H9 (cell line): ENCODE data around the gene AMELX. TPM values are rescaled to one million over a fixed set of nuclear protein-coding genes. Genes with fewer than 3 reads are reported as not detected.

Source experiments
- DNase-seq: peaks from one replicate; pipeline ENCODE4 v3.0.0-alpha.2; 2017
- H2AFZ ChIP-seq: one replicate; pipeline ENCODE4 v1.6.1; 2013; ENCODE audit warnings: mild to moderate bottlenecking, low read length, control low read depth, moderate library complexity
- H2AK5ac ChIP-seq: 2 replicates; pipeline ENCODE4 v1.6.1; 2013; ENCODE audit warnings: low read length, control low read depth, mixed read lengths; ENCODE audit not compliant: insufficient read length
- H2BK120ac ChIP-seq: one replicate; pipeline ENCODE4 v1.6.1; 2013; ENCODE audit warnings: low read depth, mild to moderate bottlenecking, low read length, control low read depth, inconsistent platforms; ENCODE audit not compliant: poor library complexity, severe bottlenecking
- H2BK12ac ChIP-seq: 2 replicates; pipeline ENCODE4 v1.6.1; 2013; ENCODE audit warnings: low read length, control low read depth, mixed read lengths, low read depth; ENCODE audit not compliant: insufficient read length
- H2BK15ac ChIP-seq: 2 replicates; pipeline ENCODE4 v1.6.1; 2013; ENCODE audit warnings: low read depth, low read length, control low read depth
- H2BK20ac ChIP-seq: one replicate; pipeline ENCODE4 v1.6.1; 2013; ENCODE audit warnings: low read depth, mild to moderate bottlenecking, low read length, control low read depth, inconsistent platforms; ENCODE audit not compliant: poor library complexity, severe bottlenecking
- H2BK5ac ChIP-seq: 2 replicates; pipeline ENCODE4 v1.6.1; 2013; ENCODE audit warnings: low read length, control low read depth, mixed read lengths; ENCODE audit not compliant: insufficient read length
- H3K14ac ChIP-seq: 2 replicates; pipeline ENCODE4 v1.6.1; 2013; ENCODE audit warnings: low read length, control low read depth; ENCODE audit not compliant: insufficient read depth
- H3K18ac ChIP-seq: 2 replicates; pipeline ENCODE4 v1.6.1; 2013; ENCODE audit warnings: low read depth, mild to moderate bottlenecking, mixed read lengths, low read length, control low read depth; ENCODE audit not compliant: insufficient read length
- H3K23ac ChIP-seq: 2 replicates; pipeline ENCODE4 v1.6.1; 2013; ENCODE audit warnings: low read length, control low read depth, mixed read lengths, low read depth; ENCODE audit not compliant: insufficient read length
- H3K23me2 ChIP-seq: 2 replicates; pipeline ENCODE4 v1.6.1; 2013; ENCODE audit warnings: low read depth, mild to moderate bottlenecking, mixed read lengths, low read length, control low read depth; ENCODE audit not compliant: insufficient read length, poor library complexity, severe bottlenecking
- H3K27ac ChIP-seq: 2 replicates; pipeline ENCODE4 v1.5.1; 2013; ENCODE audit warnings: low read length, control low read depth, mixed read lengths, low read depth; ENCODE audit not compliant: insufficient read length
- H3K27me3 ChIP-seq: 2 replicates; pipeline ENCODE4 v1.6.1; 2013; ENCODE audit warnings: low read length, control low read depth, inconsistent platforms; ENCODE audit not compliant: insufficient read depth
- H3K4ac ChIP-seq: 2 replicates; pipeline ENCODE4 v1.6.1; 2013; ENCODE audit warnings: low read depth, mild to moderate bottlenecking, control low read depth, inconsistent platforms, low read length, moderate library complexity
- H3K4me1 ChIP-seq: 2 replicates; pipeline ENCODE4 v1.6.1; 2013; ENCODE audit warnings: low read length, control low read depth, inconsistent platforms; ENCODE audit not compliant: insufficient read depth
- H3K4me2 ChIP-seq: 2 replicates; pipeline ENCODE4 v1.6.1; 2013; ENCODE audit warnings: low read length, control low read depth, mixed read lengths; ENCODE audit not compliant: insufficient read length, insufficient read depth
- H3K56ac ChIP-seq: 2 replicates; pipeline ENCODE4 v1.6.1; 2013; ENCODE audit warnings: low read depth, mild to moderate bottlenecking, mixed read lengths, low read length, control low read depth; ENCODE audit not compliant: insufficient read length
- H3K79me1 ChIP-seq: 2 replicates; pipeline ENCODE4 v1.6.1; 2013; ENCODE audit warnings: low read depth, mild to moderate bottlenecking, moderate library complexity, low read length, control low read depth, inconsistent platforms; ENCODE audit not compliant: insufficient read depth, poor library complexity, severe bottlenecking
- H3K79me2 ChIP-seq: 2 replicates; pipeline ENCODE4 v1.6.1; 2013; ENCODE audit warnings: low read length, control low read depth, inconsistent platforms; ENCODE audit not compliant: insufficient read depth
- H3K9ac ChIP-seq: 2 replicates; pipeline ENCODE4 v1.6.1; 2013; ENCODE audit warnings: low read length, control low read depth, mixed read lengths; ENCODE audit not compliant: insufficient read length; ENCODE audit errors: extremely low read depth
- H3K9me3 ChIP-seq: one replicate; pipeline ENCODE4 v1.6.1; 2013; ENCODE audit warnings: low read depth, low read length, inconsistent platforms; ENCODE audit not compliant: control insufficient read depth
- H3T11ph ChIP-seq: one replicate; pipeline ENCODE4 v1.6.1; 2013; ENCODE audit warnings: mild to moderate bottlenecking, low read length, control low read depth, inconsistent platforms
- H4K20me1 ChIP-seq: one replicate; pipeline ENCODE4 v1.6.1; 2013; ENCODE audit not compliant: control insufficient read depth, insufficient read length, insufficient read depth
- H4K5ac ChIP-seq: 2 replicates; pipeline ENCODE4 v1.6.1; 2013; ENCODE audit warnings: low read depth, mild to moderate bottlenecking, mixed read lengths, low read length, control low read depth; ENCODE audit not compliant: insufficient read length
- H4K8ac ChIP-seq: replicated peaks from 2 replicates; pipeline ENCODE4 v1.6.1; 2013; ENCODE audit warnings: low read length, control low read depth, mixed read lengths, low read depth; ENCODE audit not compliant: insufficient read length
- H4K91ac ChIP-seq: 2 replicates; pipeline ENCODE4 v1.6.1; 2013; ENCODE audit warnings: low read depth, mild to moderate bottlenecking, moderate library complexity, mixed read lengths, low read length, control low read depth; ENCODE audit not compliant: insufficient read length
- H3K27ac Mint-ChIP-seq, 3 experiments: 2 replicates in 2 of 3; 3 replicates in 1 of 3; pipeline ENCODE4 v1.8.0; 2020 to 2021; ENCODE audit warnings: mixed read lengths in 3 of 3, mild to moderate bottlenecking in 1 of 3, moderate library complexity in 1 of 3
- H3K27me3 Mint-ChIP-seq: 2 replicates; pipeline ENCODE4 v1.8.0; 2021; ENCODE audit warnings: low read depth, mild to moderate bottlenecking, moderate library complexity, mixed read lengths
- H3K36me3 Mint-ChIP-seq, 3 experiments: 2 replicates in 2 of 3; 3 replicates in 1 of 3; pipeline ENCODE4 v1.8.0; 2020 to 2021; ENCODE audit warnings: low read depth in 3 of 3, mixed read lengths in 3 of 3; ENCODE audit not compliant: insufficient read depth in 1 of 3
- H3K4me1 Mint-ChIP-seq, 2 experiments: 2 replicates each; pipeline ENCODE4 v1.8.0; 2020; ENCODE audit warnings: mixed read lengths in 2 of 2
- H3K4me3 Mint-ChIP-seq, 2 experiments: 2 replicates in 1 of 2; 3 replicates in 1 of 2; pipeline ENCODE4 v1.8.0; 2020 to 2021; ENCODE audit warnings: mild to moderate bottlenecking in 2 of 2, mixed read lengths in 2 of 2, moderate library complexity in 1 of 2
- H3K9me3 Mint-ChIP-seq, 2 experiments: 2 replicates in 1 of 2; 3 replicates in 1 of 2; pipeline ENCODE4 v1.8.0; 2020; ENCODE audit warnings: mild to moderate bottlenecking in 2 of 2, mixed read lengths in 2 of 2, moderate library complexity in 1 of 2
- WGBS: extraction: QIAGEN DNeasy Blood & Tissue Kit; methylation state at CpG from one replicate; pipeline ENCODE4 v1.1.7; 2013; ENCODE audit warnings: missing lambda C conversion rate, low lambda C conversion rate, mixed read lengths; ENCODE audit not compliant: insufficient read length; ENCODE audit errors: extremely low coverage; 5-methylcytosine and 5-hydroxymethylcytosine counted together
- total RNA-seq: library from RNA; stranded (reverse); gene quantifications from 2 replicates; pipeline ENCODE4 v1.2.1, GENCODE V29; 2021
- TF ChIP-seq, protein P1 (sequence below): fragments of 200-600 bp; sonication (generic); conservative IDR thresholded peaks from 3 replicates; pipeline ENCODE4 v1.8.0; 2021; ENCODE audit warnings: antibody characterized with exemption, mild to moderate bottlenecking

AMELX gene
- total RNA-seq, 1 experiment from 2014 or later, result not detected

DNA sequence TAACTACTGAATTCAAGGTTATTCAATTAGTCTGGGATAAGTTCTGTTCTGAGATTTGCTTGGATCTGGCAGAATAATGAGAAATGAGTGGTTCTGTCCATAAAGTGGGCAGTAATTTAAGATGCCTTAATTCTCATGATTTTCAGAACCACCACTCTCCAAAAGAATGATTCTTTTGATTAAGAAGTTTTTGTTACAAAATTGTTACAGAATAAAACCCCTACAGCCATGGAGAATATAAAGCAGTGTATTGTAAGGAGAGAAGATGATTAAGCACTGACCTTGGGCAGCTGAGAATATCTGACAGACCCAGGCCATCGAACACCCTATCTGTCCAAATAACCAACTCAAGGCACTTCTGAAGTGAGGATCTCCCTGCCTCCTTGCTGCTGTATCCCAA lies 12.4 kb downstream of the AMELX start:
- H3K4me2 ChIP-seq, result no peak overlapping the region
- H2BK20ac ChIP-seq, result no peak overlapping the region
- Mint-ChIP-seq H3K27ac (no peak overlapping the region), H3K9me3 (peaks cover 41 to 59% of the 10 kb centered on the region in 2 experiments), H3K4me3 (no peak overlapping the region), H3K4me1 (peaks cover 12 to 15% of the 10 kb centered on the region in 2 experiments), H3K36me3 (peaks cover 0 to 2% (median 0%) of the 10 kb centered on the region in 3 experiments; a peak in 1 of 7 replicates), H3K27me3 (no peaks in the 10 kb centered on the region)
- no peaks in the 10 kb centered on the region for H3K79me1 ChIP-seq
- H2BK5ac ChIP-seq, result no peak overlapping the region
- no peak overlapping the region for H4K91ac ChIP-seq
- no peak overlapping the region for H3K14ac ChIP-seq
- TF ChIP-seq, protein P1, sequence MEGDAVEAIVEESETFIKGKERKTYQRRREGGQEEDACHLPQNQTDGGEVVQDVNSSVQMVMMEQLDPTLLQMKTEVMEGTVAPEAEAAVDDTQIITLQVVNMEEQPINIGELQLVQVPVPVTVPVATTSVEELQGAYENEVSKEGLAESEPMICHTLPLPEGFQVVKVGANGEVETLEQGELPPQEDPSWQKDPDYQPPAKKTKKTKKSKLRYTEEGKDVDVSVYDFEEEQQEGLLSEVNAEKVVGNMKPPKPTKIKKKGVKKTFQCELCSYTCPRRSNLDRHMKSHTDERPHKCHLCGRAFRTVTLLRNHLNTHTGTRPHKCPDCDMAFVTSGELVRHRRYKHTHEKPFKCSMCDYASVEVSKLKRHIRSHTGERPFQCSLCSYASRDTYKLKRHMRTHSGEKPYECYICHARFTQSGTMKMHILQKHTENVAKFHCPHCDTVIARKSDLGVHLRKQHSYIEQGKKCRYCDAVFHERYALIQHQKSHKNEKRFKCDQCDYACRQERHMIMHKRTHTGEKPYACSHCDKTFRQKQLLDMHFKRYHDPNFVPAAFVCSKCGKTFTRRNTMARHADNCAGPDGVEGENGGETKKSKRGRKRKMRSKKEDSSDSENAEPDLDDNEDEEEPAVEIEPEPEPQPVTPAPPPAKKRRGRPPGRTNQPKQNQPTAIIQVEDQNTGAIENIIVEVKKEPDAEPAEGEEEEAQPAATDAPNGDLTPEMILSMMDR, result no peak
- H2BK15ac ChIP-seq, result no peak overlapping the region
- H3K27me3 ChIP-seq, result no peaks in the 10 kb centered on the region
- H3K18ac ChIP-seq, result no peak overlapping the region
- H3K4me1 ChIP-seq, result no peaks in the 10 kb centered on the region
- no peaks in the 10 kb centered on the region for H3K79me2 ChIP-seq
- H3K27ac ChIP-seq, result no peak overlapping the region
- H3K4ac ChIP-seq, result no peak overlapping the region
- H3K56ac ChIP-seq, result no peak overlapping the region
- H2AK5ac ChIP-seq, result no peak overlapping the region
- H3K9ac ChIP-seq, result no peak overlapping the region
- H4K8ac ChIP-seq, result no peak overlapping the region
- no peak overlapping the region for H2BK120ac ChIP-seq
- no peak for DNase-seq
- no peak overlapping the region for H3T11ph ChIP-seq
- H3K23me2 ChIP-seq, result no peaks in the 10 kb centered on the region
- no peak overlapping the region for H4K5ac ChIP-seq
- no peaks in the 10 kb centered on the region for H4K20me1 ChIP-seq
- no peaks in the 10 kb centered on the region for H3K9me3 ChIP-seq
- no peak overlapping the region for H2AFZ ChIP-seq
- no CpG with 5 or more reads among the region's 1 CpG for WGBS
- H2BK12ac ChIP-seq, result no peak overlapping the region
- no peak overlapping the region for H3K23ac ChIP-seq
